T-cell (primary cell): ENCODE measurements around the gene XRCC3. TPM values are rescaled to one million over a fixed set of nuclear protein-coding genes. Genes with fewer than 3 reads are reported as not detected.

Experiments used
- ATAC-seq, 4 experiments: fragments of 200-7000 bp in 3 of 4; fragments of 150-1000 bp in 1 of 4; cut with Tn5 transposase; replicated peaks in 1 of 4; 1 replicate in 3 of 4; 2 replicates in 1 of 4; pipeline ENCODE4 v1.10.0; 2021; ENCODE audit warnings: moderate library complexity in 3 of 4, mild to moderate bottlenecking in 2 of 4, moderate number of reproducible peaks in 1 of 4
- CTCF ChIA-PET, 2 donors: fragments of 300-600 bp; sonication (Branson Sonifier 250); formaldehyde crosslinking; loops; one replicate each; lab custom pipeline; 2022; ENCODE audit warnings: antibody characterized with exemption in 2 of 2; lab: Charles Lee
- POLR2A ChIA-PET, 2 donors: fragments of 300-600 bp; sonication (Branson Sonifier 250); formaldehyde crosslinking; loops; one replicate each; lab custom pipeline; 2022; ENCODE audit warnings: antibody characterized with exemption in 2 of 2; lab: Charles Lee
- DNase-seq, 35 experiments: peaks; one replicate each; pipeline versions ENCODE4 v3.0.0 to v3.0.0-alpha.2; 2013 to 2023
- H3K27ac ChIP-seq: one replicate; pipeline ENCODE4 v1.5.1; 2013; ENCODE audit warnings: low read length
- H3K27me3 ChIP-seq, 2 experiments: replicated peaks in 1 of 2; 1 replicate in 1 of 2; 2 replicates in 1 of 2; pipeline versions ENCODE4 v1.6.1 to v1.7.0; 2013; ENCODE audit warnings: low read length in 1 of 2, mixed read lengths in 1 of 2; ENCODE audit not compliant: control insufficient read depth in 2 of 2, insufficient read depth in 2 of 2; ENCODE audit errors: extremely low read depth in 1 of 2
- H3K36me3 ChIP-seq, 2 donors: 1 replicate in 1 of 2; 2 replicates in 1 of 2; pipeline versions ENCODE4 v1.6.1 to v1.7.0; 2013; ENCODE audit warnings: low read length in 1 of 2; ENCODE audit not compliant: control insufficient read depth in 2 of 2, insufficient read depth in 1 of 2; ENCODE audit errors: extremely low read depth in 1 of 2
- H3K4me1 ChIP-seq, 2 experiments: 1 replicate in 1 of 2; 2 replicates in 1 of 2; pipeline versions ENCODE4 v1.6.1 to v1.7.0; 2013; ENCODE audit warnings: low read length in 2 of 2, mixed read lengths in 1 of 2; ENCODE audit not compliant: insufficient read depth in 2 of 2, control insufficient read depth in 1 of 2; ENCODE audit errors: extremely low read depth in 1 of 2
- H3K4me3 ChIP-seq, 2 donors: 1 replicate in 1 of 2; 2 replicates in 1 of 2; pipeline versions ENCODE4 v1.5.1 to v1.7.0; 2013; ENCODE audit warnings: mild to moderate bottlenecking in 2 of 2, low read length in 1 of 2, moderate library complexity in 1 of 2; ENCODE audit not compliant: control insufficient read depth in 1 of 2; ENCODE audit errors: extremely low read depth in 1 of 2
- H3K9me3 ChIP-seq: 2 replicates; pipeline ENCODE4 v1.7.0; 2013
- H3K27ac Mint-ChIP-seq, 2 donors: one replicate each; pipeline ENCODE4 v1.8.0; 2020 to 2021; ENCODE audit warnings: mild to moderate bottlenecking in 2 of 2, mixed read lengths in 2 of 2
- H3K27me3 Mint-ChIP-seq, 2 donors: one replicate each; pipeline ENCODE4 v1.8.0; 2021 to 2022; ENCODE audit warnings: mixed read lengths in 2 of 2
- H3K36me3 Mint-ChIP-seq: one replicate; pipeline ENCODE4 v1.8.0; 2021; ENCODE audit warnings: mixed read lengths
- H3K4me1 Mint-ChIP-seq, 3 donors: one replicate each; pipeline ENCODE4 v1.8.0; 2020 to 2022; ENCODE audit warnings: mixed read lengths in 3 of 3, mild to moderate bottlenecking in 1 of 3
- H3K4me3 Mint-ChIP-seq, 3 donors: one replicate each; pipeline ENCODE4 v1.8.0; 2020 to 2022; ENCODE audit warnings: mild to moderate bottlenecking in 3 of 3, mixed read lengths in 3 of 3, moderate library complexity in 3 of 3
- H3K9me3 Mint-ChIP-seq, 3 donors: one replicate each; pipeline ENCODE4 v1.8.0; 2020 to 2022; ENCODE audit warnings: mixed read lengths in 3 of 3
- WGBS: methylation state at CpG from one replicate; pipeline ENCODE4 v1.1.5; 2013; ENCODE audit warnings: missing lambda C conversion rate; ENCODE audit not compliant: insufficient coverage; 5-methylcytosine and 5-hydroxymethylcytosine counted together
- total RNA-seq, 35 experiments: library from RNA in 6 of 35; stranded (reverse) in 6 of 35; fragments of 120-200 nt in 1 of 35; gene quantifications; one replicate each; pipeline versions ENCODE4 v1.2.1 to v1.2.4 and lab custom pipeline; 2013 to 2026

Gene XRCC3
- total RNA-seq, 5 donors from 2014 or later (not counting 1 experiment from before 2014, with no cell fraction given): 7.4 to 15.1 (median 12.9) TPM

DNA sequence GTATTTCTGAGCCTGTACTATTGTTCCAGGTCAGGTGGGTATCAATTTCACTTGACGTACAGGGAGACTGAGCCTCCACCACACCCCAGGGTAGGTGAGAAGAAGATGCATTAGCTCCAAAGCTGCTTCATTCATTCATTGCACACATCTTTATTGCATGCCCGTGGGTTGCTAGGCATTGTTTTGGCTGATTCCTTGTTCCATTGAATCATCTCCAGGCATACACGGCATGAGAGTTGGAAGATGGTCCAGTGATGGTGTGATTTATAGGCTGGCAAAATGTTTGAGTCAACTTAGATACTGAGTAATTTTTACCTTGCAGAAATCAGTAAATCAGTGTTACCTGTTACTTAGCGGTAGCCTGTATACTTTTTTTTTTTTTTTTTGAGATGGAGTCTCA is 65.0 kb downstream of the XRCC3 start:
- Mint-ChIP-seq H3K9me3 (no peaks in the 10 kb centered on the region), H3K27me3 (no peaks in the 10 kb centered on the region), H3K4me1 (peaks cover 35 to 42% (median 42%) of the 10 kb centered on the region in 3 donors), H3K36me3 (peaks cover 5% of the 10 kb centered on the region), H3K4me3 (no peak overlapping the region), H3K27ac (no peak overlapping the region)
- WGBS: 100% methylated on average over 1 of the region's 4 CpGs
- Histone ChIP-seq H3K4me3 (no peak overlapping the region), H3K27me3 (no peaks in the 10 kb centered on the region), H3K4me1 (peaks cover 0 to 7% of the 10 kb centered on the region in 2 experiments), H3K27ac (no peak overlapping the region), H3K9me3 (no peaks in the 10 kb centered on the region), H3K36me3 (peaks cover 4 to 29% of the 10 kb centered on the region in 2 donors)
- CTCF ChIA-PET: interaction anchor here in 1 of 2 donors (0.7 kb wide), 1 partner anchor 926 kb away, joined by 3 read pairs; no protein-coding TSS in a partner anchor
- no peak for ATAC-seq
- POLR2A ChIA-PET: interaction anchor here in 1 of 2 donors (0.7 kb wide), 1 partner anchor 24 kb away, joined by 5 read pairs; no protein-coding TSS in a partner anchor
- DNase-seq: no peak

DNA sequence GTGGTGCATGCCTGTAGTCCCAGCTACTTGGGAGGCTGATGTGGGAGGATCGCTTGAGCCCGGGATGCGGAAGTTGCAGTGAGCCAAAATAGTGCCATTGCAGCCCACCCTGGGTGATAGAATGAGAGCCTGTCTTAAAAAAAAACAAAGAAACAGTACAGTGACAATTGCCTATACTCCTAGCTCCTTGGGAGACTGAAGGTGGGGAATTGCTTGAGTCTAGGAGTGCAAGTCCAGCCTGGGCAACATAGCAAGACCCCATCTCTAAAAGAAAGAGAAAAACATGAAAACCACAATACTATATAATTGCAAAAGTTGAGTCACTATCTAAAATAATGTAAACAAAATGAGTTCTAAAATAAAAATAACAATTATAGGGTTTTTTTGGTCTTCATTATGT is 66.2 kb downstream of the XRCC3 start:
- Mint-ChIP-seq H3K4me1 (peaks cover 33 to 47% (median 44%) of the 10 kb centered on the region in 3 donors), H3K27ac (no peak overlapping the region), H3K9me3 (no peaks in the 10 kb centered on the region), H3K27me3 (no peaks in the 10 kb centered on the region), H3K4me3 (no peak overlapping the region), H3K36me3 (no peaks in the 10 kb centered on the region)
- H3K9me3 ChIP-seq: no peaks in the 10 kb centered on the region
- ChIA-PET POLR2A (interaction anchor here (0.7 kb wide), 2 partner anchors 16 to 398 kb away, joined by 9 to 12 read pairs; no protein-coding TSS in a partner anchor), CTCF (interaction anchor here in 1 of 2 donors (0.5 to 0.6 kb wide), 2 partner anchors 75 to 1544 kb away, joined by 3 to 4 read pairs; no protein-coding TSS in a partner anchor)
- no peak overlapping the region for H3K4me3 ChIP-seq
- H3K4me1 ChIP-seq: peaks cover 0 to 14% of the 10 kb centered on the region in 2 experiments
- H3K27me3 ChIP-seq: no peaks in the 10 kb centered on the region
- DNase-seq (no peak), ATAC-seq (no peak)
- no peak overlapping the region for H3K27ac ChIP-seq
- H3K36me3 ChIP-seq: peaks cover 0 to 20% of the 10 kb centered on the region in 2 donors
- WGBS: 100% methylated on average over 3 of the region's 3 CpGs

Other genes with a start within 250 kb of the XRCC3 start
- gene CKB, start 192.6 kb downstream of the XRCC3 start, total RNA-seq: 1 to 10 TPM; 4.7 to 7.6 (median 6.6) TPM
- 10 to 100 TPM; 10.0 to 20.3 (median 17.6) TPM for gene TRMT61A, start 186.3 kb downstream of the XRCC3 start, total RNA-seq
- gene BAG5, start 152.8 kb downstream of the XRCC3 start, total RNA-seq: 10 to 100 TPM; 28.2 to 36.3 (median 31.1) TPM
- 10 to 100 TPM; 17.7 to 27.5 (median 22.3) TPM for gene COA8, start 152.5 kb downstream of the XRCC3 start, total RNA-seq
- 100 to 1,000 TPM; 177 to 241 (median 219) TPM for gene KLC1, start 86.2 kb downstream of the XRCC3 start, total RNA-seq
- 10 to 100 TPM in 4 of 5 donors, 1 to 10 TPM in 1; 8.8 to 22.8 (median 22.1) TPM for gene ZFYVE21, start 359 bp upstream of the XRCC3 start, total RNA-seq
- gene PPP1R13B, start 132.1 kb upstream of the XRCC3 start, total RNA-seq: 10 to 100 TPM; 23.8 to 32.4 (median 29.9) TPM
- gene TDRD9, start 213.0 kb upstream of the XRCC3 start, total RNA-seq: 1 to 10 TPM in 1 of 5 donors, under 1 TPM in 4; 0.43 to 1.3 (median 0.56) TPM
- gene RD3L, start 227.1 kb upstream of the XRCC3 start, total RNA-seq: not detected